ENCODE data around the gene RGMA. TPM values are rescaled to one million over a fixed set of nuclear protein-coding genes. Genes with fewer than 3 reads are reported as not detected.

RGMA gene
- total RNA-seq, 1 donor from 2014 or later = 6.2 TPM

DNA sequence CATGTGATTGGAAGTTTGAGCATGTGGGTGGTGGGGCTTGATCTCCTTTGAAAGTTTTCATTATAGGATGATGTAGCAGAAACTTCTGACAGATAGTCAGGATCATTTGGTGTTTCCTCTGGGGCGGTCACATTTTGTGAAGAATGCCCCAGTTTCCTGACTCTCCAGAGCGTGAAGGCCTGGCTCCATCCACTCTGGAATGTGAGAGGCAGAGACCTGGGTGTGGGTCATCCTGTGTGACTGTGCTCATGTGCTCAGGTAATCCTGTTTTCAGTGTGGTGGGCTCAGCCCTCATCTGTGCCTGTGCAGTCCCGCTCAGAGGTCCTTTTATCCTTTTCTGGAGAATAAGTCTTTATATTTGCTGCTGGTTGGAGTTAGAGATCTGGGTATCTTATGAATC lies 81.0 kb downstream of the RGMA start:
- Mint-ChIP-seq H3K27ac (ENCODE audit: unreplicated experiment) (peak overlapping the region; percentile 4), H3K4me1 (ENCODE audit: low read depth, unreplicated experiment) (peaks cover 6% of the 10 kb centered on the region), H3K4me3 (ENCODE audit: unreplicated experiment) (peak overlapping the region; percentile 47), H3K27me3 (ENCODE audit: low read depth, unreplicated experiment) (no peaks in the 10 kb centered on the region), H3K9me3 (ENCODE audit: unreplicated experiment) (no peaks in the 10 kb centered on the region), H3K36me3 (ENCODE audit: low read depth, unreplicated experiment) (peaks cover 18% of the 10 kb centered on the region)
- FAIRE-seq (no peak), DNase-seq (ENCODE audit: low read depth) (no peak)
- H3K9me3 ChIP-seq (ENCODE audit: insufficient read depth, low read depth, low read length) = no peaks in the 10 kb centered on the region
- no peak overlapping the region for H2AFZ ChIP-seq (ENCODE audit: low read depth, low read length)
- no peak overlapping the region for H3K4me2 ChIP-seq (ENCODE audit: low read length)
- no peak overlapping the region for H3K9ac ChIP-seq (ENCODE audit: low read length)
- H3K36me3 ChIP-seq (ENCODE audit: insufficient read depth, low read length) = peaks cover 83% of the 10 kb centered on the region
- H3K4me3 ChIP-seq (ENCODE audit: insufficient read depth, low read depth, low read length) = no peak overlapping the region
- no peaks in the 10 kb centered on the region for H3K27me3 ChIP-seq (ENCODE audit: insufficient read depth, low read length)
- H3K4me1 ChIP-seq (ENCODE audit: insufficient read depth, low read length) = no peaks in the 10 kb centered on the region
- peaks cover 61% of the 10 kb centered on the region for H3K79me2 ChIP-seq (ENCODE audit: insufficient read depth, low read length)
- no peak overlapping the region for H3K27ac ChIP-seq (ENCODE audit: low read depth, low read length)
- peaks cover 69% of the 10 kb centered on the region for H4K20me1 ChIP-seq (ENCODE audit: insufficient read depth, low read length)
- TF ChIP-seq EZH2 (IDR thresholded peaks at IDR 0.05; ENCODE audit: insufficient read depth, low read length) (no peak), CTCF (IDR thresholded peaks at IDR 0.05; ENCODE audit: insufficient read depth, low read depth, low read length) (no peak)

DNA sequence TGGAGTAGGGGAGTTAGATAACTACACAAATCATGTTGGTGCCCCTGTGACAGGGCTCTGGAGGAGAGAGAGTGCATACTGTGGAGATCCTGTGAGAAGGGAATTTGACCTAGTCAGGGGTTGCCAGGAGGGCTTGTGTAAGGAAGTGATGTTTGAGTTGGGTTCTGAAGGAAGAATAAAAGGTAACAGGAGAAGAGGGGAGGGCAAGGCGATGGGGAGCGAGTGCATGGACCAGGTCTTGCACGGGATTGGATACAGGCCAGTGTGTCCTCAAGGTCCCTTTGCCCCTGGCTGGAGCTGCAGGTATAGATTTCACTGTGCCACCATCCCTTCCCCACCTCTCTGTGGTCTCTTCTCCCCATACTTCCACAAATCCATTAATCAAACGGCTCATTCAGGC lies 83.9 kb downstream of the RGMA start:
- H3K4me3 Mint-ChIP-seq (ENCODE audit: unreplicated experiment) = no peak overlapping the region
- no peaks in the 10 kb centered on the region for H3K9me3 ChIP-seq (ENCODE audit: insufficient read depth, low read depth, low read length)
- H3K4me3 ChIP-seq (ENCODE audit: insufficient read depth, low read depth, low read length) = no peak overlapping the region
- H3K4me2 ChIP-seq (ENCODE audit: low read length) = no peak overlapping the region
- DNase-seq (ENCODE audit: low read depth) (no peak), FAIRE-seq (no peak)
- peaks cover 52% of the 10 kb centered on the region for H3K79me2 ChIP-seq (ENCODE audit: insufficient read depth, low read length)
- H3K9me3 Mint-ChIP-seq (ENCODE audit: unreplicated experiment) = no peaks in the 10 kb centered on the region
- no peak overlapping the region for H2AFZ ChIP-seq (ENCODE audit: low read depth, low read length)
- H3K36me3 ChIP-seq (ENCODE audit: insufficient read depth, low read length) = peaks cover 88% of the 10 kb centered on the region
- peaks cover 62% of the 10 kb centered on the region for H4K20me1 ChIP-seq (ENCODE audit: insufficient read depth, low read length)
- H3K4me1 ChIP-seq (ENCODE audit: insufficient read depth, low read length) = no peaks in the 10 kb centered on the region
- H3K36me3 Mint-ChIP-seq (ENCODE audit: low read depth, unreplicated experiment) = peaks cover 25% of the 10 kb centered on the region
- no peak for TF ChIP-seq EZH2 (IDR thresholded peaks at IDR 0.05; ENCODE audit: insufficient read depth, low read length)
- TF ChIP-seq CTCF (IDR thresholded peaks at IDR 0.05; ENCODE audit: insufficient read depth, low read depth, low read length) = no peak
- peaks cover 8% of the 10 kb centered on the region for H3K4me1 Mint-ChIP-seq (ENCODE audit: low read depth, unreplicated experiment)
- H3K27ac Mint-ChIP-seq (ENCODE audit: unreplicated experiment) = no peak overlapping the region
- H3K27ac ChIP-seq (ENCODE audit: low read depth, low read length) = no peak overlapping the region
- no peaks in the 10 kb centered on the region for H3K27me3 Mint-ChIP-seq (ENCODE audit: low read depth, unreplicated experiment)
- no peak overlapping the region for H3K9ac ChIP-seq (ENCODE audit: low read length)
- H3K27me3 ChIP-seq (ENCODE audit: insufficient read depth, low read length) = no peaks in the 10 kb centered on the region

DNA sequence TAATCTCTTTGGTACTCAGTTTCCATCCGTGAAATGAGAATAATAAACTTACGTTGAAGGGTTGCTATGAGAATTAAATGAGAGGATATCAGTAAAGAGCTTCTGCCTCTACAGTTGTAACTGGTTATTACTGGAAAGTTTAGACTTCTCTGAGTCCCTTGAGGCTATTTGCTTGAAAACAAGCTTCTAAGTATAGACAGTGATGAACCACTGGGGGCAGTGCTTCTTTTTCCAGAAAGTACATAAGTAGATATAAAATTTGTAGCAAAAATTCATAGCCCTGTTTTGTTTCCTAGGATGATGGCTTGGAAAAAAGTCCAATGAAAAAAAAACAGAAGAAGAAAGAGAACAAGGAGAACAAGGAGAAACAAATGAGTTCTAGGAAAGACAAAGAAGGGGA lies 87.1 kb downstream of the RGMA start:
- H3K4me1 ChIP-seq (ENCODE audit: insufficient read depth, low read length) = no peaks in the 10 kb centered on the region
- H2AFZ ChIP-seq (ENCODE audit: low read depth, low read length) = no peak overlapping the region
- no peak overlapping the region for H3K4me3 ChIP-seq (ENCODE audit: insufficient read depth, low read depth, low read length)
- no peaks in the 10 kb centered on the region for H3K9me3 ChIP-seq (ENCODE audit: insufficient read depth, low read depth, low read length)
- no peaks in the 10 kb centered on the region for H3K27me3 ChIP-seq (ENCODE audit: insufficient read depth, low read length)
- Mint-ChIP-seq H3K27ac (ENCODE audit: unreplicated experiment) (no peak overlapping the region), H3K27me3 (ENCODE audit: low read depth, unreplicated experiment) (no peaks in the 10 kb centered on the region), H3K4me1 (ENCODE audit: low read depth, unreplicated experiment) (peaks cover 5% of the 10 kb centered on the region), H3K36me3 (ENCODE audit: low read depth, unreplicated experiment) (peaks cover 33% of the 10 kb centered on the region), H3K9me3 (ENCODE audit: unreplicated experiment) (no peaks in the 10 kb centered on the region), H3K4me3 (ENCODE audit: unreplicated experiment) (no peak overlapping the region)
- DNase-seq (ENCODE audit: low read depth) (no peak), FAIRE-seq (no peak)
- TF ChIP-seq CTCF (IDR thresholded peaks at IDR 0.05; ENCODE audit: insufficient read depth, low read depth, low read length) (peak; percentile 17), EZH2 (IDR thresholded peaks at IDR 0.05; ENCODE audit: insufficient read depth, low read length) (no peak)
- peaks cover 54% of the 10 kb centered on the region for H4K20me1 ChIP-seq (ENCODE audit: insufficient read depth, low read length)
- no peak overlapping the region for H3K9ac ChIP-seq (ENCODE audit: low read length)
- H3K27ac ChIP-seq (ENCODE audit: low read depth, low read length) = no peak overlapping the region
- peaks cover 37% of the 10 kb centered on the region for H3K79me2 ChIP-seq (ENCODE audit: insufficient read depth, low read length)
- peaks cover 85% of the 10 kb centered on the region for H3K36me3 ChIP-seq (ENCODE audit: insufficient read depth, low read length)
- H3K4me2 ChIP-seq (ENCODE audit: low read length) = no peak overlapping the region
